KMS-11 (cell line): Measurements from ENCODE around the gene ATXN7L1.

ENCODE experiments used
- H2AFZ ChIP-seq: fragments of 200-600 bp; sonication (generic); 2 replicates; pipeline ENCODE4 v1.6.1; 2016; ENCODE audit warnings: antibody characterized with exemption, mixed run types, low read depth
- H3K27ac ChIP-seq: fragments of 200-600 bp; sonication (generic); 2 replicates; pipeline ENCODE4 v1.6.1; 2016; ENCODE audit warnings: mild to moderate bottlenecking, mixed run types
- H3K27me3 ChIP-seq: fragments of 200-600 bp; sonication (generic); 2 replicates; pipeline ENCODE4 v1.6.1; 2017; ENCODE audit warnings: mild to moderate bottlenecking, low read depth, mixed run types, moderate library complexity; ENCODE audit not compliant: insufficient read depth
- H3K36me3 ChIP-seq: fragments of 200-600 bp; sonication (generic); 2 replicates; pipeline ENCODE4 v1.6.1; 2017; ENCODE audit warnings: mild to moderate bottlenecking, mixed run types; ENCODE audit not compliant: insufficient read depth
- H3K4me1 ChIP-seq: fragments of 200-600 bp; sonication (generic); 2 replicates; pipeline ENCODE4 v1.6.1; 2016; ENCODE audit warnings: mild to moderate bottlenecking, low read depth, mixed run types; ENCODE audit not compliant: poor library complexity, severe bottlenecking
- H3K4me2 ChIP-seq: fragments of 200-600 bp; sonication (generic); 2 replicates; pipeline ENCODE4 v1.7.0; 2016; ENCODE audit warnings: mild to moderate bottlenecking, mixed run types
- H3K4me3 ChIP-seq: fragments of 200-600 bp; sonication (generic); IDR thresholded peaks from 2 replicates; pipeline ENCODE4 v1.6.1; 2017; ENCODE audit warnings: low read depth, low read length, mixed read lengths; ENCODE audit not compliant: insufficient read depth
- H3K79me2 ChIP-seq: fragments of 200-600 bp; sonication (generic); 2 replicates; pipeline ENCODE4 v1.6.1; 2016; ENCODE audit warnings: low read depth, mixed run types; ENCODE audit not compliant: insufficient read depth
- H3K9ac ChIP-seq: fragments of 200-600 bp; sonication (generic); 2 replicates; pipeline ENCODE4 v1.6.1; 2016; ENCODE audit warnings: mild to moderate bottlenecking, mixed run types
- H4K20me1 ChIP-seq: fragments of 200-600 bp; sonication (generic); 2 replicates; pipeline ENCODE4 v1.6.1; 2016; ENCODE audit warnings: mild to moderate bottlenecking, mixed run types; ENCODE audit not compliant: insufficient read depth
- CTCF ChIP-seq: fragments of 200-600 bp; sonication (generic); conservative IDR thresholded peaks from 2 replicates; pipeline ENCODE4 v1.6.1; 2017; ENCODE audit warnings: low read depth, mild to moderate bottlenecking, antibody characterized with exemption, low read length, moderate library complexity, mixed read lengths

The ATXN7L1 gene

GRCh38 chr7:105744258-105744657 lies 132.1 kb downstream of the ATXN7L1 start:
- Histone ChIP-seq H3K4me2 (no peak overlapping the region), H3K4me3 (no peak overlapping the region), H3K27ac (no peak overlapping the region), H3K79me2 (no peaks in the 10 kb centered on the region), H4K20me1 (no peaks in the 10 kb centered on the region), H3K4me1 (no peaks in the 10 kb centered on the region), H3K36me3 (no peaks in the 10 kb centered on the region), H3K9ac (no peak overlapping the region), H2AFZ (no peak overlapping the region), H3K27me3 (no peaks in the 10 kb centered on the region)
- TF ChIP-seq CTCF, result no peak

GRCh38 chr7:105743351-105744090 lies 132.9 kb downstream of the ATXN7L1 start:
- no peaks in the 10 kb centered on the region for H3K36me3 ChIP-seq
- no peaks in the 10 kb centered on the region for H3K27me3 ChIP-seq

GRCh38 chr7:105742787-105743186 lies 133.6 kb downstream of the ATXN7L1 start:
- H3K9ac ChIP-seq, result no peak overlapping the region
- H3K4me1 ChIP-seq, result no peaks in the 10 kb centered on the region
- H3K4me3 ChIP-seq, result no peak overlapping the region
- H3K4me2 ChIP-seq, result no peak overlapping the region
- no peaks in the 10 kb centered on the region for H4K20me1 ChIP-seq
- no peak for TF ChIP-seq CTCF
- no peak overlapping the region for H3K27ac ChIP-seq
- no peaks in the 10 kb centered on the region for H3K79me2 ChIP-seq
- H3K36me3 ChIP-seq, result no peaks in the 10 kb centered on the region
- H3K27me3 ChIP-seq, result no peaks in the 10 kb centered on the region
- no peak overlapping the region for H2AFZ ChIP-seq

More at GRCh38 chr7:105743351-105744090, 132.9 kb downstream of the ATXN7L1 start:
- no peaks in the 10 kb centered on the region for H3K4me1 ChIP-seq
- no peak for TF ChIP-seq CTCF
- no peak overlapping the region for H2AFZ ChIP-seq
- no peak overlapping the region for H3K4me3 ChIP-seq
- no peak overlapping the region for H3K9ac ChIP-seq
- H4K20me1 ChIP-seq, result no peaks in the 10 kb centered on the region
- H3K79me2 ChIP-seq, result no peaks in the 10 kb centered on the region
- H3K27ac ChIP-seq, result no peak overlapping the region
- no peak overlapping the region for H3K4me2 ChIP-seq

- Histone ChIP-seq H3K4me3 (no peak overlapping the region), H3K27ac (no peak overlapping the region), H3K4me1 (no peaks in the 10 kb centered on the region), H3K4me2 (no peak overlapping the region), H4K20me1 (no peaks in the 10 kb centered on the region), H3K9ac (no peak overlapping the region), H3K79me2 (no peaks in the 10 kb centered on the region), H2AFZ (no peak overlapping the region), H3K27me3 (no peaks in the 10 kb centered on the region), H3K36me3 (no peaks in the 10 kb centered on the region)
- no peak for TF ChIP-seq CTCF
Measured at GRCh38 chr7:105741982-105742381, 134.4 kb downstream of the ATXN7L1 start.
